ENCODE results near the gene KATNB1. TPM values are rescaled to one million over a fixed set of nuclear protein-coding genes. Genes with fewer than 3 reads are reported as not detected.

Gene KATNB1
- total RNA-seq, 3 donors from 2014 or later (not counting 1 experiment from before 2014, with no cell fraction given) = 23.6 to 34.3 (median 29.7) TPM

GRCh38 chr16:57757883-57758282, 22.3 kb downstream of the KATNB1 start:
- TF ChIP-seq CTCF (IDR thresholded peaks at IDR 0.05) = no peak
- ATAC-seq (no peak), DNase-seq (no peak)
- Mint-ChIP-seq H3K4me3 (peak overlapping the region; percentile 21), H3K27me3 (ENCODE audit: low read depth in 2 of 2) (no peaks in the 10 kb centered on the region), H3K9me3 (no peaks in the 10 kb centered on the region), H3K4me1 (peaks cover 4 to 7% of the 10 kb centered on the region in 2 donors), H3K27ac (peak overlapping the region; percentile 22 to 46), H3K36me3 (no peaks in the 10 kb centered on the region)
- intact Hi-C loops (cut with micrococcal nuclease) = loop anchor here (1.0 to 5.0 kb wide), 5 partner anchors 23 to 243 kb away; partner anchors contain the start of genes KATNB1, KIFC3 and USB1
- Histone ChIP-seq H3K4me3 (ENCODE audit: low read length) (no peak overlapping the region), H3K4me1 (ENCODE audit: control insufficient read depth, insufficient read depth, low read length) (peaks cover 26% of the 10 kb centered on the region), H3K9me3 (ENCODE audit: control insufficient read depth, insufficient read depth, low read length) (no peaks in the 10 kb centered on the region), H3K27me3 (ENCODE audit: control insufficient read depth, insufficient read depth, low read length) (no peaks in the 10 kb centered on the region), H3K27ac (ENCODE audit: low read length) (peak overlapping the region; percentile 48), H3K36me3 (ENCODE audit: control insufficient read depth, insufficient read depth, low read length) (peaks cover 19% of the 10 kb centered on the region)
- WGBS (ENCODE audit: insufficient coverage) = 84% methylated on average over 7 of the region's 7 CpGs

GRCh38 chr16:57758331-57759117, 23.0 kb downstream of the KATNB1 start:
- Histone ChIP-seq H3K4me3 (ENCODE audit: low read length) (no peak overlapping the region), H3K27ac (ENCODE audit: low read length) (peak overlapping the region; percentile 48), H3K36me3 (ENCODE audit: control insufficient read depth, insufficient read depth, low read length) (peaks cover 13% of the 10 kb centered on the region), H3K9me3 (ENCODE audit: control insufficient read depth, insufficient read depth, low read length) (no peaks in the 10 kb centered on the region), H3K4me1 (ENCODE audit: control insufficient read depth, insufficient read depth, low read length) (peaks cover 26% of the 10 kb centered on the region), H3K27me3 (ENCODE audit: control insufficient read depth, insufficient read depth, low read length) (no peaks in the 10 kb centered on the region)
- no peaks in the 10 kb centered on the region for H3K27me3 Mint-ChIP-seq (ENCODE audit: low read depth in 2 of 2)
- H3K36me3 Mint-ChIP-seq = no peaks in the 10 kb centered on the region
- no peak for TF ChIP-seq CTCF (IDR thresholded peaks at IDR 0.05)
- ATAC-seq (peak; percentile 27 to 40 (median 40)), DNase-seq (peak in 1 of 2 donors; percentile 19)
- no peaks in the 10 kb centered on the region for H3K9me3 Mint-ChIP-seq
- peak overlapping the region; percentile 61 for H3K4me3 Mint-ChIP-seq
- intact Hi-C loops (cut with micrococcal nuclease) = loop anchor here (5.0 kb wide), 2 partner anchors 44 to 139 kb away; partner anchors contain the start of gene KIFC3
- peak overlapping the region; percentile 69 to 70 for H3K27ac Mint-ChIP-seq
- 83% methylated on average over 33 of the region's 33 CpGs for WGBS (ENCODE audit: insufficient coverage)
- H3K4me1 Mint-ChIP-seq = peaks cover 4 to 7% of the 10 kb centered on the region in 2 donors

GRCh38 chr16:57759131-57759530, 23.6 kb downstream of the KATNB1 start:
- H3K4me3 ChIP-seq (ENCODE audit: low read length) = no peak overlapping the region
- peaks cover 4 to 7% of the 10 kb centered on the region in 2 donors for H3K4me1 Mint-ChIP-seq
- H3K36me3 Mint-ChIP-seq = no peaks in the 10 kb centered on the region
- H3K9me3 ChIP-seq (ENCODE audit: control insufficient read depth, insufficient read depth, low read length) = no peaks in the 10 kb centered on the region
- ATAC-seq = no peak
- intact Hi-C loops (cut with micrococcal nuclease) = loop anchor here (5.0 kb wide), 2 partner anchors 43 to 138 kb away; partner anchors contain the start of gene KIFC3
- H3K27ac Mint-ChIP-seq = peak overlapping the region; percentile 34 to 69
- peak overlapping the region; percentile 16 for H3K27ac ChIP-seq (ENCODE audit: low read length)
- no peak for DNase-seq
- TF ChIP-seq CTCF (IDR thresholded peaks at IDR 0.05) = no peak
- WGBS (ENCODE audit: insufficient coverage) = 90% methylated on average over 7 of the region's 7 CpGs
- no peaks in the 10 kb centered on the region for H3K9me3 Mint-ChIP-seq
- H3K4me1 ChIP-seq (ENCODE audit: control insufficient read depth, insufficient read depth, low read length) = peaks cover 26% of the 10 kb centered on the region
- H3K36me3 ChIP-seq (ENCODE audit: control insufficient read depth, insufficient read depth, low read length) = peaks cover 9% of the 10 kb centered on the region
- no peak overlapping the region for H3K4me3 Mint-ChIP-seq
- no peaks in the 10 kb centered on the region for H3K27me3 Mint-ChIP-seq (ENCODE audit: low read depth in 2 of 2)
- H3K27me3 ChIP-seq (ENCODE audit: control insufficient read depth, insufficient read depth, low read length) = no peaks in the 10 kb centered on the region
